NCI-H1417 treated with DMSO at 0.1 percent for 48 hours (cell line): ENCODE data around the gene FGL2.
"Not testable (repeated sequence)": the region's sequence is repeated elsewhere in the genome, so short reads cannot be mapped to it uniquely, and the experiment has no call there.

ENCODE experiments used
- DNase-seq: peaks from one replicate; lab custom pipeline; 2025; lab: John Stamatoyannopoulos, UW

Gene FGL2

DNA sequence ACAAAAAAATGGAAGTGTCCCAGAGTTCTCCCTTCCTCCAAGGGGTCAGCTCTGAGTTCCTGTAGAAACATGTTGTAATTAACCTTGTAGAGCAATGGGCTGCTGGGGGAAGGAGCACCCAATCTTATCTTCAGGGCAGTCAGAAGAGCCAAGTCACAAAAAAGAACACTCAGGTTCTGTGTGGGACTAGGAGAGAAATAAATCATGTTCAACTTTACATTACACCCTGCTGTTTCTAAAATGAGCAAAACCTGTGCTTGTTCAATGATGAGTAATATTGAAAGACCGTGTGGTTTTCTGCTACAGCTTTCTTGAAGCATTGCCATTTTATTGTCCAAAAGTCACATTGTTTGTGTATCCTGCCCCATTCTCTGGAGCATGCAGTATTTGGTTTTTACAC lies 42.6 kb downstream of the FGL2 start:
- not testable (repeated sequence) for DNase-seq

- DNase-seq = not testable (repeated sequence)
Observed at GRCh38 chr7:77155601-77156377, 43.8 kb downstream of the FGL2 start.

DNA sequence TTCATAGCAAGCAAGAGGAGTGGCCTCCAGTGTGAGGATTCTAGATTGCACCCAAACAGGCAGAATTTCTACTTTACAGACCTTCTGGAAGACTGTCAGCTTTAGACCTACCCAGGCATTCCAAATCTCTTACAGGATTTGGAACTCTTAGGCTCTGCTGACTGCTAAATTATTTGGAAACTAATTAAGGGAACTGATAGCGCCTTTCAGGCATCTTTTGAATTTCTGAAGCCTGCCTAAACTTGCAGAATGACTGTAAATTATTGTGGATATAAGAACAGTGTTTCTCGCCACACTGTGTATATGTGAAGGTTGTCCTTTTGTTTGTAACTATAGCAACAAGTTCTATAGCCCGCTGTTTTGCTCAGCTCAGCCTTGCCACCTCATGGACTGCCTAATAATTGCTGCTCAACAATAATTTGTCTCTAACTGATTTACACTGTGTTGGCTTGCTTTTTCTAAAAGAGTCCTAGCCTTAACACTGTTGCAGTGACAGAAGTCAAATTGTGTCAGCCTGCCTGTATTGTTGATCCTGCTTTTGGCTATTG lies 44.6 kb downstream of the FGL2 start:
- DNase-seq = not testable (repeated sequence)

DNA sequence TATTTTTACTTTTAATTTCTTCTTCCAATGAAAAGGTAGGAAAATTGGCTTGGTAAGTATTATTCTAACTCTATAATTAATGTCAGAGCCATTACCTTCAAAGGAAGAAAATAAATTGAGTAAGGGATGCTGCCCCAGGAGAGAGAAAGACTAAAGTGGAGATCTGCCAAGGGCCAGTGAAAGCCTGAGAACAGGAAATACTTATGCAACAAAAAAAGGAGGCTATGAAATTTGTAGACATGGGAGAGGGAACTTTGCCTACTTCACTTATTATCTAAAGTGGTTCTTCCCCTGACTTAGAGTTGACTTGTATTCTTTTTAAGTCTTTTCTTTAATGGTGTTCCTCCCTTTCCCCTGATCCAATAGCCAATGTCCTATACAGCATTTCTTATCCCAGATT lies 47.4 kb downstream of the FGL2 start:
- not testable (repeated sequence) for DNase-seq
